PC-9 (cell line): ENCODE results near the gene NKIRAS1. TPM values are rescaled to one million over a fixed set of nuclear protein-coding genes. Genes with fewer than 3 reads are reported as not detected.

Source experiments
- BruUV-seq: library from RNA; stranded (reverse); fragments of 400-500 nt; replicated peaks from 2 replicates; lab custom pipeline; 2021; lab: Mats Ljungman, UMichigan
- CTCF ChIA-PET: fragments of 300-600 bp; sonication (Branson Sonifier 250); formaldehyde crosslinking; loops from one replicate; lab custom pipeline; 2022; ENCODE audit warnings: antibody characterized with exemption; lab: Charles Lee
- POLR2A ChIA-PET: fragments of 300-600 bp; sonication (Branson Sonifier 250); formaldehyde crosslinking; loops from one replicate; lab custom pipeline; 2022; ENCODE audit warnings: antibody characterized with exemption; ENCODE audit not compliant: unreplicated experiment; lab: Charles Lee
- DNase-seq, 2 experiments: peaks; one replicate each; pipeline versions ENCODE4 v3.0.0 to v3.0.0-alpha.2; 2015 to 2022; ENCODE audit warnings: mixed read lengths in 1 of 2
- H2AFZ ChIP-seq: fragments of 200-600 bp; sonication (generic); 2 replicates; pipeline ENCODE4 v1.8.1; 2017; ENCODE audit warnings: antibody characterized with exemption
- H3F3A ChIP-seq: fragments of 200-600 bp; sonication (generic); 2 replicates; pipeline ENCODE4 v1.8.1; 2017; ENCODE audit warnings: antibody characterized with exemption, mild to moderate bottlenecking, low read depth; ENCODE audit not compliant: insufficient read depth
- H3K27ac ChIP-seq: fragments of 200-600 bp; sonication (generic); 2 replicates; pipeline ENCODE4 v1.6.1; 2016; ENCODE audit warnings: mixed run types
- H3K27me3 ChIP-seq: fragments of 200-600 bp; sonication (generic); 2 replicates; pipeline ENCODE4 v1.6.1; 2016; ENCODE audit warnings: low read depth, mixed run types; ENCODE audit not compliant: insufficient read depth
- H3K36me3 ChIP-seq: fragments of 200-600 bp; sonication (generic); 2 replicates; pipeline ENCODE4 v1.6.1; 2016; ENCODE audit warnings: low read depth, mixed run types
- H3K4me1 ChIP-seq: fragments of 200-600 bp; sonication (generic); replicated peaks from 2 replicates; pipeline ENCODE4 v1.6.1; 2016; ENCODE audit warnings: mixed run types; ENCODE audit not compliant: insufficient read depth
- H3K4me2 ChIP-seq: fragments of 200-600 bp; sonication (generic); 2 replicates; pipeline ENCODE4 v1.6.1; 2017; ENCODE audit warnings: mixed run types
- H3K4me3 ChIP-seq: fragments of 200-600 bp; sonication (generic); 2 replicates; pipeline ENCODE4 v1.6.1; 2016; ENCODE audit warnings: mixed run types
- H3K79me2 ChIP-seq: fragments of 200-600 bp; sonication (generic); 2 replicates; pipeline ENCODE4 v1.6.1; 2017; ENCODE audit warnings: low read depth, mixed run types
- H3K9me2 ChIP-seq: fragments of 200-600 bp; sonication (generic); 2 replicates; pipeline ENCODE4 v1.8.1; 2017; ENCODE audit warnings: mild to moderate bottlenecking; ENCODE audit not compliant: insufficient read depth
- H3K9me3 ChIP-seq: fragments of 200-600 bp; sonication (generic); 2 replicates; pipeline ENCODE4 v1.8.1; 2016; ENCODE audit warnings: low read depth; ENCODE audit not compliant: insufficient read depth
- H4K20me1 ChIP-seq: fragments of 200-600 bp; sonication (generic); 2 replicates; pipeline ENCODE4 v1.8.1; 2017; ENCODE audit not compliant: insufficient read depth
- EZH2 ChIP-seq: fragments of 200-600 bp; sonication (generic); IDR thresholded peaks from 2 replicates; pipeline ENCODE4 v1.8.0; 2017; ENCODE audit warnings: antibody characterized with exemption, low read depth
- intact Hi-C: fragments of 100-400 bp; cut with micrococcal nuclease; formaldehyde crosslinking; loops from one replicate; pipeline ENCODE4 v1.10.0; 2022; ENCODE audit not compliant: unreplicated experiment
- total RNA-seq: library from RNA; stranded (reverse); gene quantifications from 2 replicates; pipeline ENCODE4 v1.2.3, GENCODE V29; 2021
- TF ChIP-seq, protein P1 (sequence below): fragments of 200-600 bp; sonication (generic); conservative IDR thresholded peaks from 2 replicates; pipeline ENCODE4 v1.6.1; 2017; ENCODE audit warnings: mixed run types, antibody characterized with exemption, mild to moderate bottlenecking, moderate library complexity

NKIRAS1 gene
- total RNA-seq, 1 experiment from 2014 or later: 8.6 TPM

DNA sequence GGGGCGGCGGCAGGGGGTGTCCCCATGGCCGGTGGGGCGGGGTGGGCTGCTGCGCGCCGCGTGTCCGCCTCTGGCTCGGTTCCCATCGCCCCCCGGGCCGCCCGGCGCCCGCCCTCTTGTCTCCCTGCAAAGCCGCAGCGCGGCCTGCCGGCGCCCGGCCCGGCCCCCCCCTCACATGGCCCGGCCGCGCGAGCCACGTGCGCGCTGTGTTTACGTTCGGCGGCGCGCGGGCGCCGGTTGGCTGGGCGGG, 28.8 kb upstream of the NKIRAS1 start:
- TF ChIP-seq EZH2: no peak
- TF ChIP-seq, protein P1, sequence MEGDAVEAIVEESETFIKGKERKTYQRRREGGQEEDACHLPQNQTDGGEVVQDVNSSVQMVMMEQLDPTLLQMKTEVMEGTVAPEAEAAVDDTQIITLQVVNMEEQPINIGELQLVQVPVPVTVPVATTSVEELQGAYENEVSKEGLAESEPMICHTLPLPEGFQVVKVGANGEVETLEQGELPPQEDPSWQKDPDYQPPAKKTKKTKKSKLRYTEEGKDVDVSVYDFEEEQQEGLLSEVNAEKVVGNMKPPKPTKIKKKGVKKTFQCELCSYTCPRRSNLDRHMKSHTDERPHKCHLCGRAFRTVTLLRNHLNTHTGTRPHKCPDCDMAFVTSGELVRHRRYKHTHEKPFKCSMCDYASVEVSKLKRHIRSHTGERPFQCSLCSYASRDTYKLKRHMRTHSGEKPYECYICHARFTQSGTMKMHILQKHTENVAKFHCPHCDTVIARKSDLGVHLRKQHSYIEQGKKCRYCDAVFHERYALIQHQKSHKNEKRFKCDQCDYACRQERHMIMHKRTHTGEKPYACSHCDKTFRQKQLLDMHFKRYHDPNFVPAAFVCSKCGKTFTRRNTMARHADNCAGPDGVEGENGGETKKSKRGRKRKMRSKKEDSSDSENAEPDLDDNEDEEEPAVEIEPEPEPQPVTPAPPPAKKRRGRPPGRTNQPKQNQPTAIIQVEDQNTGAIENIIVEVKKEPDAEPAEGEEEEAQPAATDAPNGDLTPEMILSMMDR: no peak
- no peaks in the 10 kb centered on the region for H3K9me3 ChIP-seq
- no peak overlapping the region for H2AFZ ChIP-seq
- intact Hi-C loops: loop anchor here (1.0 to 10.0 kb wide), 2 partner anchors 28 to 931 kb away; partner anchors contain the start of gene RPL15
- H3K27ac ChIP-seq: peak overlapping the region; percentile 94; the same call in 1 of the 2 replicates
- ChIA-PET POLR2A (no interaction called here), CTCF (no interaction called here)
- no peaks in the 10 kb centered on the region for H3K9me2 ChIP-seq
- no peaks in the 10 kb centered on the region for H3K27me3 ChIP-seq
- peaks cover 19% of the 10 kb centered on the region for H3F3A ChIP-seq
- peaks cover 13% of the 10 kb centered on the region for H3K36me3 ChIP-seq
- H3K4me3 ChIP-seq: peak overlapping the region; percentile 70; the same call in 1 of the 2 replicates
- BruUV-seq: no TSS peak
- H3K79me2 ChIP-seq: peaks cover 43% of the 10 kb centered on the region
- peaks cover 27% of the 10 kb centered on the region for H3K4me1 ChIP-seq
- H4K20me1 ChIP-seq: peaks cover 16% of the 10 kb centered on the region
- H3K4me2 ChIP-seq: peak overlapping the region; percentile 25; the same call in 1 of the 2 replicates
- no peak for DNase-seq

DNA sequence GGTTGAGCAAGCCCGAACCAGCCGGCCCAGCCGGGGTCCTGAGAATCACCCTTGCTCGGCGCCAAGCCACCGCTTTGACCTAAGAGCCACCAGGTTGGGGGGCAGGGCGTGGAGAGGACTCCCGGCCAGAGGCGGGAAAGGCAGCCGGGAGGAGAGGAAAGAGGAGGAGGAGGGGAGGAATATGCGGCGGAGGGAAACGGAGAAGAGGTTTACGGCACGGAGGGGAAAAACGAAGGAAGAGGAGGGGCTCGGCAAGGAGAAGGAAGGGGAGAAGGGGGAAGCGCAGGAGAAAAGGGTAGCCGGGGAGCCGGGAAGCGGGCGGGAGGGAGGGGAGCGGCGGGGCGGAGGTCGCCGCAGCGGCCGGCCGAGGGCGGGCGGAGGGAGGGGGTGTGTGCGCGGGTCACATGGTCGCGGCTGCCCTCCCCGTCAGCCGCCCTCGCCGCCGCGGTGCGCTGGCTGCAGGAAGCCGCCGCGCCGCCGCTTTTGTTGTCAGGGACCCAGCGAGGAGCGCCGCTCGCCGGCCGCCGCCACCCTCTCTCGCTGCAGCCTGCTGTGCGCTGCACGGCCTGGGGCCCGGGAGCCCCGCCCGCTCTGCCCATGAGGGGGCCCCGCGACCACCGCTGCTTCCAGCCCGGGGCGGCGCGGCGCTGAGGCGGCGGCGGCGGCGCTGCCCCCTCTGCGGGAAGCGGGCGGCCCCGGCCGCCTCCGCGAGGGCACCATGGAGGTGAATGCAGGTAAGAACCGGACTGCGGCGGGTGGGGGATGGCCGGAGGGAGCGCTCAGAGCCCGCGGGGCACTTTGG, 28.3 kb upstream of the NKIRAS1 start, which contains the start of gene NR1D2:
TSS of gene NR1D2 (plus strand) at position 426 of the 802 bp plus-strand sequence. CDS start at position 719, 293 bp downstream.
- peak within 1 kb of the TSS; percentile 70 for H3K4me3 ChIP-seq
- peak within 1 kb of the TSS; percentile 91 for H2AFZ ChIP-seq
- H3F3A ChIP-seq: peaks cover 19% of the 10 kb centered on the region
- peak within 1 kb of the TSS; percentile 94 for H3K27ac ChIP-seq
- ChIA-PET POLR2A (interaction anchor here (0.7 kb wide), 1 partner anchor 420 kb away, joined by 6 read pairs; no protein-coding TSS in a partner anchor), CTCF (no interaction called here)
- H3K27me3 ChIP-seq: no peaks in the 10 kb centered on the region
- H4K20me1 ChIP-seq: peaks cover 13% of the 10 kb centered on the region
- peaks cover 38% of the 10 kb centered on the region for H3K79me2 ChIP-seq
- H3K36me3 ChIP-seq: peaks cover 13% of the 10 kb centered on the region
- H3K4me2 ChIP-seq: peak within 1 kb of the TSS; percentile 92
- H3K9me2 ChIP-seq: no peaks in the 10 kb centered on the region
- intact Hi-C loops: loop anchor here (1.0 to 10.0 kb wide), 2 partner anchors 28 to 930 kb away; partner anchors contain the start of gene RPL15
- H3K9me3 ChIP-seq: no peaks in the 10 kb centered on the region
- TF ChIP-seq, protein P1: no peak
- TF ChIP-seq EZH2: no peak
- BruUV-seq: no TSS peak
- H3K4me1 ChIP-seq: peaks cover 27% of the 10 kb centered on the region
- peak; percentile 37 to 77 for DNase-seq

DNA sequence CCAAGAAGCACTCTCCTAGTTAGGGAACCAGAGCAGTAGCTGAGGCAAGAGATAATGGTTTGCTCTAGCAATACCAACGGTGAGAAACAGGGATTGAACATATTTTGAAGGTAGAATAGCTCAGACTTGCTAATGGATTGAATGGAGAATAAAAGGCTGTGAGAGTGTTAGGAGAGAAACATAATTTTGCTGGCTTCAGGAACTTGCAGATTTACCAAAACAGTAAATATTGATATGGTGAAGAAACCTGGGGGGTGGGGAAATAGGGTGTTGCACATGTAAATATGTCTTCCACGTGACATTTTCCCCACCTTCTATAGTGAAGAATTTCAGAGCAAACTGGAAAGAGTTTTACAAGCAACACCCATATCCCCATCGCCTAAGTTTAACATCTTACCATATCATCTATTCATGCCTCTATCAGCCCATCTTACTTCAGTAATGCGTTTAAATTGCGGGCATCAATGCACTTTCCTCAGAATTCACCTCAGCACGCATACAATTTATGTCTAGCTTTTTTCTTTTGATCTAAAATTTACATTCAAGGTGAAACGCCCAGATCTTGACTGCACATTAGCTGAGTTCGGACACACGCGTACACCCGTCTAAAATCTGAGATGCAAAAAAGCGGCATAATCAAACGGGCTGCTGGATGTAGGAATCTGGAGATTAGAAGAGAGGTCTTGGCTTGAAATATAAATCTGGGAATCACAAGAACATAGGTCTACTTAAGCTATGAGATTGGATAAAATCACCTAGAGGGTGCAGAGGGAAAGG, 27.4 kb upstream of the NKIRAS1 start:
- Histone ChIP-seq H3K27ac (no peak overlapping the region), H3K79me2 (peaks cover 29% of the 10 kb centered on the region), H3F3A (peaks cover 19% of the 10 kb centered on the region), H2AFZ (no peak overlapping the region), H3K4me2 (peak overlapping the region; percentile 69), H4K20me1 (peaks cover 9% of the 10 kb centered on the region), H3K4me3 (peak overlapping the region; percentile 60; the same call in 1 of the 2 replicates), H3K4me1 (peaks cover 27% of the 10 kb centered on the region), H3K36me3 (peaks cover 13% of the 10 kb centered on the region; the same call in 1 of the 2 replicates), H3K9me3 (no peaks in the 10 kb centered on the region), H3K27me3 (no peaks in the 10 kb centered on the region), H3K9me2 (no peaks in the 10 kb centered on the region)
- ChIA-PET POLR2A (interaction anchor here (0.7 to 0.8 kb wide), 2 partner anchors 27 to 421 kb away, joined by 4 to 6 read pairs; partner anchors contain the start of genes NKIRAS1 and RPL15), CTCF (no interaction called here)
- TF ChIP-seq EZH2: no peak
- TF ChIP-seq, protein P1: no peak
- TSS peak; percentile 17 for BruUV-seq
- no peak for DNase-seq
- intact Hi-C loops: loop anchor here (10.0 kb wide), 1 partner anchor 929 kb away; no protein-coding TSS in a partner anchor
